K562 (cell line): ENCODE data around the gene PUDP. TPM values are rescaled to one million over a fixed set of nuclear protein-coding genes. Genes with fewer than 3 reads are reported as not detected.

Experiments
- ATAC-seq: fragments of 200-7000 bp; cut with Tn5 transposase; 3 replicates; pipeline ENCODE4 v1.9.1; 2020; ENCODE audit warnings: moderate library complexity
- BruUV-seq: library from RNA; stranded (reverse); fragments of 400-500 nt; replicated peaks from 2 replicates; lab custom pipeline; 2021; lab: Mats Ljungman, UMichigan
- CTCF ChIA-PET: fragments of 300-600 bp; formaldehyde crosslinking; extraction: SDS; loops from one replicate; lab custom pipeline; 2021; ENCODE audit warnings: low intra/inter-chr PET ratio; lab: Yijun Ruan, JAX
- POLR2A ChIA-PET: fragments of 300-600, 350-650 bp; sonication (Branson Sonifier 250); formaldehyde crosslinking; extraction: SDS; loops from one replicate; lab custom pipeline; 2021; ENCODE audit warnings: antibody characterized with exemption, inconsistent platforms; lab: Yijun Ruan, JAX
- DNase-seq, 4 experiments: peaks; one replicate each; pipeline versions ENCODE4 v3.0.0 to v3.0.0-alpha.2; 2011 to 2018; ENCODE audit warnings: low spot score in 3 of 4, mixed read lengths in 3 of 4; ENCODE audit errors: extremely low read depth in 1 of 4
- FAIRE-seq: peaks from 2 replicates; lab custom pipeline; 2011; peaks lifted over from hg19 to GRCh38; lab: Jason Lieb, UNC
- H2AFZ ChIP-seq: 2 replicates; pipeline ENCODE4 v1.6.0; 2011; ENCODE audit warnings: low read depth, low read length, control low read depth, inconsistent platforms
- H3K27ac ChIP-seq: fragments of 200-600 bp; 3 replicates; pipeline ENCODE4 v1.8.0; 2011; ENCODE audit warnings: low read depth, mild to moderate bottlenecking, control low read depth, inconsistent platforms, low read length, moderate library complexity, mixed read lengths; ENCODE audit errors: extremely low read depth
- H3K27me3 ChIP-seq, 2 experiments: fragments of 300-600 bp in 1 of 2; 2 replicates in 1 of 2; 3 replicates in 1 of 2; pipeline versions ENCODE4 v1.6.0 to v1.8.0; 2011; ENCODE audit warnings: inconsistent platforms in 2 of 2, low read length in 2 of 2, mild to moderate bottlenecking in 1 of 2, mixed read lengths in 1 of 2, moderate library complexity in 1 of 2; ENCODE audit not compliant: control insufficient read depth in 2 of 2, insufficient read depth in 2 of 2
- H3K36me3 ChIP-seq: fragments of 300-600 bp; 3 replicates; pipeline ENCODE4 v1.8.0; 2011; ENCODE audit warnings: mild to moderate bottlenecking, low read length, inconsistent platforms; ENCODE audit not compliant: control insufficient read depth, insufficient read depth
- H3K4me1 ChIP-seq, 2 experiments: fragments of 200-600 bp in 1 of 2; replicated peaks in 1 of 2; 2 replicates in 1 of 2; 3 replicates in 1 of 2; pipeline versions ENCODE4 v1.5.1 to v1.8.0; 2011; ENCODE audit warnings: inconsistent platforms in 2 of 2, low read length in 2 of 2, mild to moderate bottlenecking in 1 of 2, mixed read lengths in 1 of 2, moderate library complexity in 1 of 2; ENCODE audit not compliant: control insufficient read depth in 2 of 2, insufficient read depth in 2 of 2
- H3K4me2 ChIP-seq: 2 replicates; pipeline ENCODE4 v1.6.1; 2011; ENCODE audit warnings: low read length, control low read depth, inconsistent platforms, mixed read lengths; ENCODE audit not compliant: insufficient read depth
- H3K4me3 ChIP-seq: fragments of 200-600 bp; sonication (generic), shearing (Covaris generic); 2 replicates; pipeline ENCODE4 v1.5.1; 2016; ENCODE audit warnings: control low read depth, inconsistent platforms
- H3K79me2 ChIP-seq: fragments of 200-600 bp; 3 replicates; pipeline ENCODE4 v1.8.0; 2011; ENCODE audit warnings: low read length, inconsistent platforms; ENCODE audit not compliant: control insufficient read depth, insufficient read depth
- H3K9ac ChIP-seq, 2 experiments: 2 replicates each; pipeline versions ENCODE4 v1.6.0 to v1.6.1; 2011; ENCODE audit warnings: low read depth in 2 of 2, low read length in 2 of 2, control low read depth in 1 of 2, inconsistent platforms in 1 of 2, mild to moderate bottlenecking in 1 of 2, mixed read lengths in 1 of 2; ENCODE audit not compliant: insufficient read depth in 1 of 2
- H3K9me1 ChIP-seq: one replicate; pipeline ENCODE4 v1.6.0; 2011; ENCODE audit warnings: inconsistent platforms, mild to moderate bottlenecking, low read length, moderate library complexity; ENCODE audit not compliant: control insufficient read depth, insufficient read depth
- H3K9me3 ChIP-seq: replicated peaks from 2 replicates; pipeline ENCODE4 v1.5.1; 2011; ENCODE audit warnings: low read depth, low read length, inconsistent platforms; ENCODE audit not compliant: control insufficient read depth, insufficient read depth
- H4K20me1 ChIP-seq: replicated peaks from 2 replicates; pipeline ENCODE4 v1.6.1; 2011; ENCODE audit warnings: low read length, inconsistent platforms, mixed read lengths; ENCODE audit not compliant: control insufficient read depth, insufficient read depth
- BRF1 ChIP-seq: IDR thresholded peaks from 3 replicates; pipeline ENCODE4 v1.6.1; 2011; ENCODE audit warnings: borderline replicate concordance, mild to moderate bottlenecking; ENCODE audit not compliant: insufficient read length; ENCODE audit errors: extremely low read depth
- CCNT2 ChIP-seq: IDR thresholded peaks from 2 replicates; pipeline ENCODE4 v1.6.1; 2011; ENCODE audit warnings: borderline replicate concordance, low read depth, mild to moderate bottlenecking, moderate library complexity, mixed read lengths, low read length; ENCODE audit not compliant: insufficient read length; ENCODE audit errors: extremely low read depth
- DPF2 ChIP-seq: fragments of 450-650 bp; IDR thresholded peaks from 2 replicates; pipeline ENCODE4 v1.6.1; 2016
- EP400 ChIP-seq: fragments of 450-650 bp; IDR thresholded peaks from 2 replicates; pipeline ENCODE4 v1.6.1; 2017; ENCODE audit warnings: antibody characterized with exemption, mild to moderate bottlenecking, moderate library complexity
- FOXM1 ChIP-seq, 2 experiments: fragments of 450-650 bp in 1 of 2; sonication (generic) in 1 of 2; formaldehyde crosslinking in 1 of 2; IDR thresholded peaks; 2 replicates each; pipeline versions ENCODE4 v1.6.1 to v1.9.0; 2017 to 2022; ENCODE audit warnings: low read depth in 2 of 2, mild to moderate bottlenecking in 2 of 2, missing genetic modification reagents in 1 of 2, moderate library complexity in 1 of 2
- HDAC6 ChIP-seq: IDR thresholded peaks from 2 replicates; pipeline ENCODE4 v1.6.1; 2012; ENCODE audit warnings: low read depth, mild to moderate bottlenecking, control low read depth, inconsistent platforms, low read length, moderate library complexity
- L3MBTL2 ChIP-seq: fragments of 450-650 bp; IDR thresholded peaks from 2 replicates; pipeline ENCODE4 v1.6.1; 2016; ENCODE audit warnings: mild to moderate bottlenecking, moderate library complexity
- MTF1 ChIP-seq: fragments of 250-450 bp; sonication (Bioruptor Pico); IDR thresholded peaks from 2 replicates; pipeline ENCODE4 v1.9.0; 2021; ENCODE audit warnings: moderate library complexity, mild to moderate bottlenecking, inconsistent platforms, borderline replicate concordance
- NR1H2 ChIP-seq: sonication (generic); formaldehyde crosslinking; IDR thresholded peaks from 2 replicates; pipeline ENCODE4 v1.4.0; 2020; ENCODE audit warnings: mild to moderate bottlenecking, missing genetic modification reagents
- NR2F6 ChIP-seq: fragments of 450-650 bp; formaldehyde crosslinking; IDR thresholded peaks from 2 replicates; pipeline ENCODE4 v1.4.0; 2020; ENCODE audit warnings: mild to moderate bottlenecking
- RCOR1 ChIP-seq, 2 experiments: IDR thresholded peaks; 2 replicates each; pipeline ENCODE4 v1.6.1; 2012; ENCODE audit warnings: low read depth in 2 of 2, low read length in 2 of 2, borderline replicate concordance in 1 of 2, improper control_type of control experiment in 1 of 2
- RFX7 ChIP-seq: fragments of 250-450 bp; sonication (Bioruptor Pico); IDR thresholded peaks from 2 replicates; pipeline ENCODE4 v1.5.1; 2021; ENCODE audit warnings: mild to moderate bottlenecking
- SNIP1 ChIP-seq: fragments of 450-650 bp; IDR thresholded peaks from 2 replicates; pipeline ENCODE4 v1.7.1; 2017; ENCODE audit warnings: low read depth, mild to moderate bottlenecking
- STAT5B ChIP-seq: fragments of 250-450 bp; sonication (Bioruptor Pico); IDR thresholded peaks from 2 replicates; pipeline ENCODE4 v1.8.0; 2021; ENCODE audit warnings: mild to moderate bottlenecking, inconsistent platforms
- TRIM24 ChIP-seq, 2 experiments: fragments of 450-650 bp; IDR thresholded peaks; 2 replicates each; pipeline ENCODE4 v1.6.1; 2016
- YY1 ChIP-seq, 3 experiments: IDR thresholded peaks; 2 replicates each; pipeline ENCODE4 v1.6.1; 2011; ENCODE audit warnings: low read length in 2 of 3, mild to moderate bottlenecking in 2 of 3, moderate library complexity in 2 of 3, borderline replicate concordance in 1 of 3, control low read depth in 1 of 3, low read depth in 1 of 3; ENCODE audit not compliant: insufficient read depth in 3 of 3, insufficient replicate concordance in 2 of 3, control insufficient read depth in 1 of 3, insufficient read length in 1 of 3; ENCODE audit errors: extremely low read depth in 1 of 3
- ZBTB26 ChIP-seq: fragments of 450-650 bp; formaldehyde crosslinking; IDR thresholded peaks from 2 replicates; pipeline ENCODE4 v1.4.0; 2022; ENCODE audit warnings: missing genetic modification characterization
- ZNF766 ChIP-seq: fragments of 200-800 bp; sonication (Bioruptor generic); conservative IDR thresholded peaks from 2 replicates; pipeline ENCODE4 v1.6.1; 2016; ENCODE audit warnings: missing genetic modification characterization, missing compliant biosample characterization
- WGBS: fragments of 100-300 bp; shearing (Covaris generic); methylation state at CpG from one replicate; pipeline ENCODE4 v1.1.6; 2016; ENCODE audit warnings: low coverage, mixed read lengths; ENCODE audit not compliant: insufficient coverage; ENCODE audit errors: missing lambda C conversion rate; 5-methylcytosine and 5-hydroxymethylcytosine counted together
- in situ Hi-C: fragments of 300-500 bp; cut with MboI; formaldehyde crosslinking; loops from 4 replicates; pipeline ENCODE4 v1.15.0; 2018; ENCODE audit warnings: inconsistent platforms, mixed read lengths
- intact Hi-C: fragments of 100-400 bp; cut with micrococcal nuclease; formaldehyde crosslinking; loops from 2 replicates; pipeline ENCODE4 v1.14.2; 2022
- polyA plus RNA-seq, 8 experiments: library from polyadenylated mRNA; depleted of rRNA in 4 of 8; stranded (reverse) in 5 of 8; unstranded in 3 of 8; fragments of >200 nt; fragmentation: Nextera tagmentation in 2 of 8; fragmentation: Illumina TruSeq in 1 of 8; extraction: Ambion mirVana in 2 of 8; extraction: Trizol in 1 of 8; gene quantifications; 2 replicates each; pipeline versions ENCODE4 v1.2.1 to v1.2.3, GENCODE V29; 2011 to 2014; ENCODE audit warnings: inconsistent platforms in 1 of 8, missing spikeins in 1 of 8
- total RNA-seq, 7 experiments: library from RNA; depleted of rRNA in 6 of 7; stranded (reverse); fragments of >200 nt in 6 of 7; fragmentation: Illumina TruSeq in 2 of 7; extraction: Trizol in 2 of 7; gene quantifications; 2 replicates each; pipeline versions ENCODE4 v1.2.1 to v1.2.3, GENCODE V29; 2011 to 2021; ENCODE audit warnings: low replicate concordance in 1 of 7

PUDP gene
- total and polyA plus RNA-seq, 9 of the 15 experiments (the other 6 are each of a cell fraction or from before 2014, with no cell fraction given): 13.6 to 63.0 (median 29.2) TPM

- TF ChIP-seq ZBTB26 (no peak), BRF1 (no peak)
- TF ChIP-seq, all 486 proteins: peak for 0
These were observed 37.8 kb downstream of the PUDP start (continued) for GRCh38 chrX:7109838-7110793.

GRCh38 chrX:7109049-7109531 is 38.9 kb downstream of the PUDP start:
- ATAC-seq (no peak), DNase-seq (no peak), FAIRE-seq (no peak)
- BruUV-seq: no TSS peak
- no peaks in the 10 kb centered on the region for H4K20me1 ChIP-seq
- H3K4me3 ChIP-seq: no peak overlapping the region
- TF ChIP-seq CCNT2: no peak
- no peak for TF ChIP-seq L3MBTL2
- TF ChIP-seq HDAC6: no peak
- TF ChIP-seq SNIP1: no peak
- TF ChIP-seq EP400: no peak
- TF ChIP-seq ZNF766: no peak
- TF ChIP-seq DPF2: no peak
- no peak for TF ChIP-seq RCOR1 (IDR thresholded peaks at IDR 0.05; ENCODE audit: borderline replicate concordance in 1 of 2, low read depth in 2 of 2, low read length in 2 of 2)
- no peak for TF ChIP-seq MTF1 (CRISPR knock-in tag)
- no peak for TF ChIP-seq FOXM1 (IDR thresholded peaks at IDR 0.05; ENCODE audit: low read depth)
- no peak for TF ChIP-seq FOXM1 (CRISPR knock-in tag; IDR thresholded peaks at IDR 0.05; ENCODE audit: low read depth)
- no peak for TF ChIP-seq YY1 (IDR thresholded peaks at IDR 0.05; ENCODE audit: borderline replicate concordance in 1 of 3, control insufficient read depth in 1 of 3, extremely low read depth in 1 of 3, insufficient read depth in 3 of 3, insufficient read length in 1 of 3, insufficient replicate concordance in 2 of 3, low read depth in 1 of 3, low read length in 2 of 3)
- TF ChIP-seq TRIM24 (IDR thresholded peaks at IDR 0.05): no peak
- no peak for TF ChIP-seq NR1H2 (CRISPR knock-in tag)
- no peak for TF ChIP-seq RFX7
- no peak for TF ChIP-seq NR2F6
- no peak for TF ChIP-seq STAT5B (CRISPR knock-in tag)
- no peaks in the 10 kb centered on the region for H3K9me3 ChIP-seq
- 92% methylated on average over 7 of the region's 11 CpGs for WGBS
- H3K27ac ChIP-seq: no peak overlapping the region
- peaks cover 17% of the 10 kb centered on the region; the same call in 1 of the 3 replicates for H3K36me3 ChIP-seq
- H3K4me1 ChIP-seq: no peaks in the 10 kb centered on the region; a peak in 3 of 5 replicates
- H3K79me2 ChIP-seq: no peaks in the 10 kb centered on the region; the same call in 2 of the 3 replicates
- no peaks in the 10 kb centered on the region for H3K9me1 ChIP-seq
- intact Hi-C loops: no loop called here
- in situ Hi-C loops: no loop called here
- ChIA-PET POLR2A (interaction anchor here (0.8 kb wide), 1 partner anchor 57 kb away, joined by 3 read pairs; no protein-coding TSS in a partner anchor), CTCF (no interaction called here)
- no peaks in the 10 kb centered on the region for H3K27me3 ChIP-seq
- H3K9ac ChIP-seq: no peak overlapping the region
- no peak overlapping the region for H3K4me2 ChIP-seq
- no peak overlapping the region for H2AFZ ChIP-seq
